22Rv1 (cell line): ENCODE results near the gene PLA2R1.

ENCODE experiments used
- CTCF ChIP-seq: fragments of 450-650 bp; IDR thresholded peaks from 2 replicates; pipeline ENCODE4 v1.5.1; 2017; ENCODE audit warnings: mild to moderate bottlenecking
- ZFX ChIP-seq: fragments of 450-650 bp; IDR thresholded peaks from 2 replicates; pipeline ENCODE4 v1.6.1; 2017; ENCODE audit warnings: antibody characterized with exemption, borderline replicate concordance

- TF ChIP-seq CTCF (no peak), ZFX (no peak)
Observed at GRCh38 chr2:160061944-160062291, 497 bp downstream of the PLA2R1 start.
